Stomach (tissue), 4 donors: ENCODE measurements around the gene ZNF611.

Experiments
- CTCF ChIP-seq, 7 experiments: fragments of 450-650 bp in 4 of 7; fragments of 200-600 bp in 3 of 7; sonication (generic) in 3 of 7; IDR thresholded peaks; one replicate each; pipeline ENCODE4 v1.5.1; 2016 to 2019; ENCODE audit warnings: antibody characterized with exemption in 7 of 7, control low read depth in 2 of 7, mild to moderate bottlenecking in 1 of 7
- POLR2A ChIP-seq, 4 donors: fragments of 450-650 bp; IDR thresholded peaks; one replicate each; pipeline ENCODE4 v1.6.1; 2016; ENCODE audit warnings: antibody characterized with exemption in 4 of 4, control low read depth in 2 of 4, mild to moderate bottlenecking in 1 of 4, moderate library complexity in 1 of 4

GRCh38 chr19:52658595-52658994 lies 76.2 kb downstream of the ZNF611 start:
- TF ChIP-seq CTCF (IDR thresholded peaks at IDR 0.05) (no peak), POLR2A (IDR thresholded peaks at IDR 0.05) (no peak)
